ENCODE measurements around the gene SNCAIP. TPM values are rescaled to one million over a fixed set of nuclear protein-coding genes. Genes with fewer than 3 reads are reported as not detected.

SNCAIP gene
- total RNA-seq, 1 experiment from 2014 or later = 3.0 TPM

DNA sequence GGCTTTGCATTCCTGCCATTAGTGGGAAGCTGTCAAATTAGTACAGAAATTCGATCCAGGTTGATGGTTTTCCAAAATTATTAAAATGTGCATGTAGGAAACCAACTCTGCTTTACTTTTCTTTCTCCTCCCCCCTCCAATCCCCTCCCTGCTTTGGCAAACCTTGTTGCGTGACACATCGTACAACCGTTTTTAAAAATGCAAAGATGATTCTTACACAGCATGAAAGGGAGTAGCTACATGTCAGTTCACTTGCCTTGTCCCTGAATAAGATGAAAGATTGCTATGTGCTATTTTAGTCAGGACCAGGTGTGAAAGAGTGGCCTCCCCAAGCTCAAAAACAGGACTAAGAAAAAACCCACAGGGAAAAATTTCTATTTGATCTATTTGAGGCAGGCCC is 11.7 kb downstream of the SNCAIP start:
- H4K20me1 ChIP-seq (ENCODE audit: control insufficient read depth, insufficient read depth, insufficient read length) = no peaks in the 10 kb centered on the region
- H2BK12ac ChIP-seq (ENCODE audit: insufficient read length, low read depth, low read length) = no peak overlapping the region
- H3K36me3 Mint-ChIP-seq (ENCODE audit: insufficient read depth in 1 of 3, low read depth in 3 of 3) = no peaks in the 10 kb centered on the region; a peak in 1 of 7 replicates
- peaks cover 7 to 13% of the 10 kb centered on the region in 2 experiments for H3K4me1 Mint-ChIP-seq
- DNase-seq = no peak
- H4K91ac ChIP-seq (ENCODE audit: insufficient read length, low read depth, low read length) = no peak overlapping the region
- no peaks in the 10 kb centered on the region for H3K79me1 ChIP-seq (ENCODE audit: insufficient read depth, low read depth, low read length, poor library complexity, severe bottlenecking)
- H3K4me2 ChIP-seq (ENCODE audit: insufficient read depth, insufficient read length, low read length) = no peak overlapping the region
- no CpG with 5 or more reads among the region's 4 CpGs for WGBS (ENCODE audit: extremely low coverage, insufficient read length, low lambda C conversion rate)
- no peak overlapping the region for H3T11ph ChIP-seq (ENCODE audit: low read length)
- no peak overlapping the region for H3K27ac Mint-ChIP-seq
- H4K8ac ChIP-seq (replicated peaks; ENCODE audit: insufficient read length, low read depth, low read length) = no peak overlapping the region
- no peak overlapping the region for H3K4me3 Mint-ChIP-seq
- no peak overlapping the region for H4K5ac ChIP-seq (ENCODE audit: insufficient read length, low read depth, low read length)
- TF ChIP-seq, protein P1, sequence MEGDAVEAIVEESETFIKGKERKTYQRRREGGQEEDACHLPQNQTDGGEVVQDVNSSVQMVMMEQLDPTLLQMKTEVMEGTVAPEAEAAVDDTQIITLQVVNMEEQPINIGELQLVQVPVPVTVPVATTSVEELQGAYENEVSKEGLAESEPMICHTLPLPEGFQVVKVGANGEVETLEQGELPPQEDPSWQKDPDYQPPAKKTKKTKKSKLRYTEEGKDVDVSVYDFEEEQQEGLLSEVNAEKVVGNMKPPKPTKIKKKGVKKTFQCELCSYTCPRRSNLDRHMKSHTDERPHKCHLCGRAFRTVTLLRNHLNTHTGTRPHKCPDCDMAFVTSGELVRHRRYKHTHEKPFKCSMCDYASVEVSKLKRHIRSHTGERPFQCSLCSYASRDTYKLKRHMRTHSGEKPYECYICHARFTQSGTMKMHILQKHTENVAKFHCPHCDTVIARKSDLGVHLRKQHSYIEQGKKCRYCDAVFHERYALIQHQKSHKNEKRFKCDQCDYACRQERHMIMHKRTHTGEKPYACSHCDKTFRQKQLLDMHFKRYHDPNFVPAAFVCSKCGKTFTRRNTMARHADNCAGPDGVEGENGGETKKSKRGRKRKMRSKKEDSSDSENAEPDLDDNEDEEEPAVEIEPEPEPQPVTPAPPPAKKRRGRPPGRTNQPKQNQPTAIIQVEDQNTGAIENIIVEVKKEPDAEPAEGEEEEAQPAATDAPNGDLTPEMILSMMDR (conservative IDR thresholded peaks at IDR 0.05) = no peak
- no peaks in the 10 kb centered on the region for H3K27me3 ChIP-seq (ENCODE audit: insufficient read depth, low read length)
- H3K56ac ChIP-seq (ENCODE audit: insufficient read length, low read depth, low read length) = no peak overlapping the region
- H3K4me1 ChIP-seq (ENCODE audit: insufficient read depth, low read length) = peaks cover 2% of the 10 kb centered on the region; the same call in 1 of the 2 replicates
- H3K18ac ChIP-seq (ENCODE audit: insufficient read length, low read depth, low read length) = no peak overlapping the region
- H3K9me3 Mint-ChIP-seq = no peaks in the 10 kb centered on the region
- no peaks in the 10 kb centered on the region for H3K9me3 ChIP-seq (ENCODE audit: control insufficient read depth, low read depth, low read length)
- no peak overlapping the region for H2BK20ac ChIP-seq (ENCODE audit: low read depth, low read length, poor library complexity, severe bottlenecking)
- no peaks in the 10 kb centered on the region for H3K23me2 ChIP-seq (ENCODE audit: insufficient read length, low read depth, low read length, poor library complexity, severe bottlenecking)
- no peak overlapping the region for H2BK15ac ChIP-seq (ENCODE audit: low read depth, low read length)
- H2AK5ac ChIP-seq (ENCODE audit: insufficient read length, low read length) = no peak overlapping the region
- H3K79me2 ChIP-seq (ENCODE audit: insufficient read depth, low read length) = no peaks in the 10 kb centered on the region
- H3K9ac ChIP-seq (ENCODE audit: extremely low read depth, insufficient read length, low read length) = no peak overlapping the region
- no peak overlapping the region for H3K4ac ChIP-seq (ENCODE audit: low read depth, low read length)
- H3K27me3 Mint-ChIP-seq (ENCODE audit: low read depth) = no peaks in the 10 kb centered on the region
- no peak overlapping the region for H3K23ac ChIP-seq (ENCODE audit: insufficient read length, low read depth, low read length)
- H2BK120ac ChIP-seq (ENCODE audit: low read depth, low read length, poor library complexity, severe bottlenecking) = no peak overlapping the region
- no peak overlapping the region for H3K27ac ChIP-seq (ENCODE audit: insufficient read length, low read depth, low read length)
- no peak overlapping the region for H2BK5ac ChIP-seq (ENCODE audit: insufficient read length, low read length)
- no peak overlapping the region for H3K14ac ChIP-seq (ENCODE audit: insufficient read depth, low read length)
- H2AFZ ChIP-seq (ENCODE audit: low read length) = no peak overlapping the region
